Esophagus squamous epithelium (tissue), 5 donors: ENCODE results near the gene CST3. TPM values are rescaled to one million over a fixed set of nuclear protein-coding genes. Genes with fewer than 3 reads are reported as not detected.

ENCODE experiments used
- DNase-seq: peaks from one replicate; lab custom pipeline; 2025; lab: John Stamatoyannopoulos, UW
- H3K27ac ChIP-seq, 4 donors: fragments of 200-600 bp; sonication (generic); one replicate each; pipeline ENCODE4 v1.5.1; 2016 to 2019; ENCODE audit warnings: mild to moderate bottlenecking in 1 of 4
- H3K27me3 ChIP-seq, 4 donors: fragments of 200-600 bp; sonication (generic); 1 replicate in 3 of 4; 2 replicates in 1 of 4; pipeline versions ENCODE4 v1.5.1 to v1.6.0; 2017 to 2021; ENCODE audit warnings: antibody characterized with exemption in 1 of 4
- H3K36me3 ChIP-seq, 3 donors: fragments of 200-600 bp; sonication (generic); one replicate each; pipeline ENCODE4 v1.5.1; 2016 to 2019
- H3K4me1 ChIP-seq, 3 donors: fragments of 200-600 bp; sonication (generic); one replicate each; pipeline ENCODE4 v1.5.1; 2017 to 2019
- H3K4me3 ChIP-seq, 4 donors: fragments of 200-600 bp; sonication (generic); 1 replicate in 3 of 4; 2 replicates in 1 of 4; pipeline ENCODE4 v1.5.1; 2016 to 2019; ENCODE audit warnings: mild to moderate bottlenecking in 2 of 4, moderate library complexity in 1 of 4
- H3K9me3 ChIP-seq, 3 donors: fragments of 200-600 bp; sonication (generic); one replicate each; pipeline ENCODE4 v1.5.1; 2016 to 2019
- POLR2A ChIP-seq, 4 donors: fragments of 450-650 bp; IDR thresholded peaks; one replicate each; pipeline ENCODE4 v1.6.1; 2017; ENCODE audit warnings: antibody characterized with exemption in 4 of 4, mild to moderate bottlenecking in 4 of 4, moderate library complexity in 3 of 4
- WGBS, 2 donors: methylation state at CpG; one replicate each; pipeline ENCODE4 v1.1.5; 2018; 5-methylcytosine and 5-hydroxymethylcytosine counted together
- intact Hi-C: fragments of 100-400 bp; cut with DNase I; formaldehyde crosslinking; loops from one replicate; pipeline ENCODE4 v1.15.0; 2022
- total RNA-seq, 4 donors: library from RNA; depleted of rRNA; stranded (reverse); fragments of >200 nt; gene quantifications; one replicate each; pipeline ENCODE4 v1.1.0, GENCODE V29; 2016
- TF ChIP-seq, protein P1 (sequence below), 6 experiments: fragments of 450-650 bp in 4 of 6; fragments of 200-600 bp in 2 of 6; sonication (generic) in 2 of 6; IDR thresholded peaks; one replicate each; pipeline ENCODE4 v1.5.1; 2016 to 2019; ENCODE audit warnings: antibody characterized with exemption in 6 of 6, mild to moderate bottlenecking in 4 of 6, moderate library complexity in 4 of 6
- donor health status: DM: yes; HTN: yes; CAD: no.

CST3 gene
- total RNA-seq, 4 donors from 2014 or later = 323 to 899 (median 600) TPM

DNA sequence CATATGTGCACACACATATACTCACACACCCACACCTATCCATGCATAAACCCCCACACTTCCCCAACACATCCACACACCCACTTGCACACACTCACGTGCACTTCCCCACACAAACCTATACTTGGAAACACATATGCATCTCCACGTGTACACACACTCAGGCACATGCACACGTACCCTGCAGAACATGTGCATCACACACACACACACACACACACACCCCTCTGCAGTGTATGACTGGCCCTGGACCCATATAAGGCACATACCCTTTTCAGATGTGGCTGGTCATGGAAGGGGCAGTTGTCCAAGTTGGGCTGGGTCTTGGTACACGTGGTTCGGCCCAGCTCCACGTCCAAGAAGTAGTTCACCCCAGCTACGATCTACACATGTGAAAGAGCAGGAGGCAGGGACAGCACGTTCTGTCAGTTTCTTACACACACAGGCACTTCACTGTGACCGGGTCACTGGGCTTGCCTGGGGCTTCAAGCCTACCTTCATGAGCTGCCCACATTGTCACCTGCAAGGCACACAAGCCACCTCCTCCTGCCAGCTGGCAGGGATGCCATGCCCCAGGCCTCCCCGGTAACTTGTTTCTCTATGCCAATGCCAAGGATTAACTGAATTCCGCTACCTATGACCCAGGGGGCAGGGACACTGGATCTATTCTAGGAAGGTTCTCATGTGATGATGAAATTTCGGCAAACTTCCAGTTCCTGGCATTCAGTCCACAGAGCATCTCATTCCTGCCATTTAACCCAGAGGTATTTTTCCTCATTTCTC, 2.6 kb downstream of the CST3 start:
- H3K27me3 ChIP-seq = no peaks in the 10 kb centered on the region
- DNase-seq = no peak
- peaks cover 21 to 72% (median 33%) of the 10 kb centered on the region in 3 donors for H3K4me1 ChIP-seq
- H3K36me3 ChIP-seq = peaks cover 5 to 42% (median 14%) of the 10 kb centered on the region in 3 donors
- 27 to 45% methylated on average over 11 of the region's 12 CpGs for WGBS, 2 donors
- H3K9me3 ChIP-seq = no peaks in the 10 kb centered on the region
- intact Hi-C loops = no loop called here
- peak overlapping the region in 3 of 4 donors; percentile 80 to 99 (median 92) for H3K27ac ChIP-seq
- TF ChIP-seq, protein P1, sequence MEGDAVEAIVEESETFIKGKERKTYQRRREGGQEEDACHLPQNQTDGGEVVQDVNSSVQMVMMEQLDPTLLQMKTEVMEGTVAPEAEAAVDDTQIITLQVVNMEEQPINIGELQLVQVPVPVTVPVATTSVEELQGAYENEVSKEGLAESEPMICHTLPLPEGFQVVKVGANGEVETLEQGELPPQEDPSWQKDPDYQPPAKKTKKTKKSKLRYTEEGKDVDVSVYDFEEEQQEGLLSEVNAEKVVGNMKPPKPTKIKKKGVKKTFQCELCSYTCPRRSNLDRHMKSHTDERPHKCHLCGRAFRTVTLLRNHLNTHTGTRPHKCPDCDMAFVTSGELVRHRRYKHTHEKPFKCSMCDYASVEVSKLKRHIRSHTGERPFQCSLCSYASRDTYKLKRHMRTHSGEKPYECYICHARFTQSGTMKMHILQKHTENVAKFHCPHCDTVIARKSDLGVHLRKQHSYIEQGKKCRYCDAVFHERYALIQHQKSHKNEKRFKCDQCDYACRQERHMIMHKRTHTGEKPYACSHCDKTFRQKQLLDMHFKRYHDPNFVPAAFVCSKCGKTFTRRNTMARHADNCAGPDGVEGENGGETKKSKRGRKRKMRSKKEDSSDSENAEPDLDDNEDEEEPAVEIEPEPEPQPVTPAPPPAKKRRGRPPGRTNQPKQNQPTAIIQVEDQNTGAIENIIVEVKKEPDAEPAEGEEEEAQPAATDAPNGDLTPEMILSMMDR (IDR thresholded peaks at IDR 0.05) = no peak
- no peak for TF ChIP-seq POLR2A (IDR thresholded peaks at IDR 0.05)
- H3K4me3 ChIP-seq = peak overlapping the region in 3 of 4 donors; percentile 0 to 95 (median 94)

DNA sequence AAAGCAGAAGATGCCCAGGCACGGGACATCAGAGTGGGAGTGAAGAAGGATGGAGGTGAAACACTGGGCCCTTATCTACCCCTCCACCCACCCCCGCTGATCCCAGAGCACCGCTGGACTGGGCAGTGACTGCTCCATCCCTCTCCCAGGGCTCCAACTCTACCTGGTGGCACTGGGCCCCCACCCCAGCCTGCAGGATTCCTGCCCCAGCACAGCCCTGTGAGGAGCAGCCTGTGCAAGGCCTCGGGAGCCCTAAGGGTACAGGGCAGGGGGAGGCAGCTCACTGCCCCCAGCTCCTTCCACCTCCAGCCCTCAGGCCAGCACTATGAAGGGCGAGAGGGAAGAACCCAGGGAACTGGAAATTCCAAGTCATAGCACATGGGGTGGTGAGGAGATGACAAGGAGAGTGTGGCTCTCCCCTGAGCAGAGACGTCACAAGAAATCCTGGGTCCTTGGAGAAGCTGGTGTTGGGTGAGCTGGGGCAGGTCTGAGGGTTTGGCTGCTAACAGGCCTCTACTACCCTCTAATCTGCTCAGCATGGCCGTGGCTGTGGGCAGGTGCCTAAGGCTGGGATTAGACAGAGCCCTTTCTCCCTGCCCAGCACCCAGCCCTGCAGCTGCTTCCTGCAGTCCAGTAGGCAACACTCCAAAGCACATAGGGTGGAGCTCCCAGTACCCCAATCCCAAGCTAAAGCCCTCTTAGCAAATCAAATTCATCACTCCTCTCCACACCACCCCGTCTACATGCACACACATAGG, 3.5 kb downstream of the CST3 start:
- no peak for TF ChIP-seq POLR2A (IDR thresholded peaks at IDR 0.05)
- TF ChIP-seq, protein P1 (IDR thresholded peaks at IDR 0.05) = no peak
- Histone ChIP-seq H3K36me3 (peaks cover 5 to 42% (median 14%) of the 10 kb centered on the region in 3 donors), H3K4me3 (peak overlapping the region in 1 of 4 donors; percentile 19), H3K4me1 (peaks cover 21 to 71% (median 31%) of the 10 kb centered on the region in 3 donors), H3K9me3 (no peaks in the 10 kb centered on the region), H3K27me3 (no peaks in the 10 kb centered on the region), H3K27ac (peak overlapping the region in 3 of 4 donors; percentile 80 to 99 (median 92))
- 56 to 59% methylated on average over 2 to 6 of the region's 8 CpGs for WGBS, 2 donors
- DNase-seq = no peak
- intact Hi-C loops = no loop called here

DNA sequence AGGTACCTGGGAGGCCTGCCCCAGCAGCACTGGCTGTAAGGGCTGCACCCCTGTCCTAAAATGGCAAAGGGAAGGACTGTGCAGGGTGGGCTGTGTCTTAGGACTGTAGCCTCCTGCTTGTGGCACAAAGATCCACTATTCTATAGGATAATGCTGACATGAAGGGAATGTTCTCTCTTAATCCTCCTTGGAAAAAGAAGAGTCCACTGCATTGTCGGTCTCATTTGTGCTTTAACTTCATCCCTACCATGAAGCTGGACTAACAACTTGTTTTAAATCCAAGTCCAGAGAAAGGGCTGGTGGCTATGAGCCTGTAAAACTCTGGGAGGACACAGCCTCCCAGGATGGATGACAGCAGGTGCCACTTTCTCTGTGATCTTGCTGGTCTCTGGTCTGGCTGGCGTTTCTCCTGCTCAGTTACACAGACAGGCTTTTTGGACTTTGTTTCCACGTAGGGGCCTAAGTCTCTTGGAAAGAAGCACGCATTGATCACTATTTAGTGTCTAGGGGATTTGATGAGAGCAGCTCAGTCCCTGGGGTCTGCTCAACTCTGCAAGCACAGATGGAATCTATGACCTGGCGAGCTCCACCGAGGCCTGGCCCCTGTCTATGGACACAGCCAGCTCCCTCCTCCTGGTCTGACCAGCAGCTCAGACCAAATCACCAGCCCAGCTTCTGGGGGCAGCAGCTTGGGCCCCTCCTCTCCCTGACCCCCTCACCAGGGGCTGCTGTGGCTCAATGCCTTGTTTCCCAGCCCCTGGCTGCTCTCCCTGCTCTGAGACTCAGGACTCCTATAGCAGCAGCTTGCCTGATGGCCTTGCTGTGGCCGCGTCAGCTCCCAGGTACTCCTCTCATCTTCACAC, 4.8 kb downstream of the CST3 start:
- H3K4me1 ChIP-seq = peaks cover 21 to 69% (median 37%) of the 10 kb centered on the region in 3 donors

DNA sequence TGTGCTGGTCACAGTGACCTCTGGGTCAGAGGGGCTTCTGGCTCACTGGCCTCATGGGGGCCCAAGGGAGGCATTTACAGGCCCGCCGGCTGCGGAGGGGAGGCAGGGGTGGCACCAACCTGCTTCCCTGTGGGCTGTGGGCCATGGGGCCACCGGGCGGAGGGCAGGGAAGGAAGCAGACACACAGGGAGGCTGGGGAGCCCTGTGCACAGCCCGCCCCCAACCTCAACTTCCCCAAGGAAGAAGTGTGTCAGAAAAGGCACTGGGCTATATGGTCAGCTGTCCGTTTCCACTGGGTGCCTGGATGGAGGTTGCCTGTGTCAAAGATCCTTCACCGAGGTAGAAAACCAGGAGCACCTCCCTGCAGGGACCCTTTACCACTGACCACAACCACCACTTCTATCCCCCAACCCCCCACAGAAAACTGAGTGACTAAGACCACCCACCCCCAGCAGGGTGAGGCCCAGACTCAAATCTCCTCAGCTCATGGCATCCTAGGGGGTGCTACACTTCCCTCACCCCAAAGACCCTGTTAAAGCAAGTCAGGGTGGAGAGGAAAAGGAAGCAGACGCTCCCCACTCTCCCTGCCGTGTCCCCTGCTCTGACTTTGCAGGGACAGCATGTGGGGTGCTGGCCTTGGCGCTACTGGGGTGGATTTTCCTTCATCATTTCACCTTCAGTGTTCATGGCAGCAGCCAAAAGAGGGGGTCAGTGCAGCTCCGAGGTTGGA, 5.6 kb downstream of the CST3 start:
- TF ChIP-seq POLR2A (IDR thresholded peaks at IDR 0.05) = no peak
- TF ChIP-seq, protein P1 (IDR thresholded peaks at IDR 0.05) = no peak
- Histone ChIP-seq H3K27ac (peak overlapping the region in 3 of 4 donors; percentile 40 to 92 (median 80)), H3K9me3 (no peaks in the 10 kb centered on the region), H3K27me3 (no peaks in the 10 kb centered on the region), H3K36me3 (peaks cover 5 to 42% (median 14%) of the 10 kb centered on the region in 3 donors), H3K4me3 (no peak overlapping the region), H3K4me1 (peaks cover 21 to 69% (median 37%) of the 10 kb centered on the region in 3 donors)
- no peak for DNase-seq
- intact Hi-C loops = no loop called here
- 60 to 88% methylated on average over 4 to 6 of the region's 12 CpGs for WGBS, 2 donors

More for the DNA sequence above, 4.8 kb downstream of the CST3 start:
- no peaks in the 10 kb centered on the region for H3K27me3 ChIP-seq
- 54 to 81% methylated on average over 3 to 6 of the region's 8 CpGs for WGBS, 2 donors
- H3K27ac ChIP-seq = peak overlapping the region in 3 of 4 donors; percentile 40 to 92 (median 80)
- TF ChIP-seq, protein P1 (IDR thresholded peaks at IDR 0.05) = no peak
- no peak for TF ChIP-seq POLR2A (IDR thresholded peaks at IDR 0.05)
- no peak for DNase-seq
- no peak overlapping the region for H3K4me3 ChIP-seq
- H3K36me3 ChIP-seq = peaks cover 5 to 42% (median 14%) of the 10 kb centered on the region in 3 donors
- intact Hi-C loops = no loop called here
- no peaks in the 10 kb centered on the region for H3K9me3 ChIP-seq
